Gastrocnemius medialis (tissue), 4 donors: ENCODE measurements around the gene PSMC5.

Source experiments
- CTCF ChIP-seq, 5 experiments: fragments of 450-650 bp in 3 of 5; fragments of 200-600 bp in 2 of 5; sonication (generic) in 2 of 5; IDR thresholded peaks in 4 of 5; conservative IDR thresholded peaks in 1 of 5; 1 replicate in 4 of 5; 2 replicates in 1 of 5; pipeline ENCODE4 v1.5.1; 2016 to 2019; ENCODE audit warnings: antibody characterized with exemption in 5 of 5, mild to moderate bottlenecking in 3 of 5, moderate library complexity in 3 of 5
- POLR2A ChIP-seq, 2 donors: fragments of 450-650 bp; IDR thresholded peaks; one replicate each; pipeline ENCODE4 v1.6.1; 2017; ENCODE audit warnings: antibody characterized with exemption in 2 of 2, mild to moderate bottlenecking in 2 of 2, moderate library complexity in 2 of 2

GRCh38 chr17:63819585-63820537 is 7.4 kb upstream of the PSMC5 start:
- TF ChIP-seq POLR2A (IDR thresholded peaks at IDR 0.05) (no peak), CTCF (IDR thresholded peaks at IDR 0.05 in 4 of 5, conservative IDR thresholded peaks at IDR 0.05 in 1 of 5) (no peak)
